ENCODE results near the gene CYP2W1.
A peak's percentile ranks its signal among the peaks of the same experiment; 100 is the strongest.

Gene CYP2W1

GRCh38 chr7:945147-945555 lies 37.8 kb upstream of the CYP2W1 start:
- H3K9me3 Mint-ChIP-seq: peaks cover 9% of the 10 kb centered on the region
- peaks cover 35% of the 10 kb centered on the region for H3K27me3 Mint-ChIP-seq (ENCODE audit: low read depth)
- H3K36me3 Mint-ChIP-seq (ENCODE audit: low read depth): no peaks in the 10 kb centered on the region

GRCh38 chr7:945556-946255 lies 37.3 kb upstream of the CYP2W1 start:
- Mint-ChIP-seq H3K27me3 (ENCODE audit: low read depth) (peaks cover 35% of the 10 kb centered on the region), H3K36me3 (ENCODE audit: low read depth) (no peaks in the 10 kb centered on the region)

More at GRCh38 chr7:945147-945555, 37.8 kb upstream of the CYP2W1 start:
- no peak overlapping the region for H3K4me3 Mint-ChIP-seq
- TF ChIP-seq CTCF (IDR thresholded peaks at IDR 0.05; ENCODE audit: unreplicated experiment in 3 of 3): no peak
- H3K4me1 Mint-ChIP-seq: no peaks in the 10 kb centered on the region
- H3K27ac Mint-ChIP-seq: peak overlapping the region; percentile 80 to 89 (median 82)

GRCh38 chr7:946256-946996 lies 36.6 kb upstream of the CYP2W1 start:
- no peaks in the 10 kb centered on the region for H3K36me3 Mint-ChIP-seq (ENCODE audit: low read depth)
- no peak overlapping the region for H3K27ac Mint-ChIP-seq
- peaks cover 31% of the 10 kb centered on the region for H3K27me3 Mint-ChIP-seq (ENCODE audit: low read depth)
- no peaks in the 10 kb centered on the region for H3K4me1 Mint-ChIP-seq
- no peak overlapping the region for H3K4me3 Mint-ChIP-seq
- peaks cover 4% of the 10 kb centered on the region for H3K9me3 Mint-ChIP-seq
- no peak for TF ChIP-seq CTCF (IDR thresholded peaks at IDR 0.05; ENCODE audit: unreplicated experiment in 3 of 3)

More at GRCh38 chr7:945556-946255, 37.3 kb upstream of the CYP2W1 start:
- no peaks in the 10 kb centered on the region for H3K4me1 Mint-ChIP-seq
- no peak for TF ChIP-seq CTCF (IDR thresholded peaks at IDR 0.05; ENCODE audit: unreplicated experiment in 3 of 3)
- H3K27ac Mint-ChIP-seq: peak overlapping the region in 1 of 3 experiments; percentile 71
- peaks cover 4% of the 10 kb centered on the region for H3K9me3 Mint-ChIP-seq
- no peak overlapping the region for H3K4me3 Mint-ChIP-seq

GRCh38 chr7:947391-948210 lies 35.4 kb upstream of the CYP2W1 start:
- peaks cover 23% of the 10 kb centered on the region for H3K27me3 Mint-ChIP-seq (ENCODE audit: low read depth)
- H3K4me1 Mint-ChIP-seq: no peaks in the 10 kb centered on the region
- TF ChIP-seq CTCF (IDR thresholded peaks at IDR 0.05; ENCODE audit: unreplicated experiment in 3 of 3): no peak
- H3K36me3 Mint-ChIP-seq (ENCODE audit: low read depth): no peaks in the 10 kb centered on the region
- H3K4me3 Mint-ChIP-seq: no peak overlapping the region
- H3K27ac Mint-ChIP-seq: no peak overlapping the region
- no peaks in the 10 kb centered on the region for H3K9me3 Mint-ChIP-seq

GRCh38 chr7:949021-949934 lies 33.7 kb upstream of the CYP2W1 start:
- no peaks in the 10 kb centered on the region for H3K36me3 Mint-ChIP-seq (ENCODE audit: low read depth)
- no peaks in the 10 kb centered on the region for H3K9me3 Mint-ChIP-seq
- peaks cover 20% of the 10 kb centered on the region for H3K27me3 Mint-ChIP-seq (ENCODE audit: low read depth)
- H3K4me1 Mint-ChIP-seq: no peaks in the 10 kb centered on the region
- H3K4me3 Mint-ChIP-seq: no peak overlapping the region
- H3K27ac Mint-ChIP-seq: no peak overlapping the region
- no peak for TF ChIP-seq CTCF (IDR thresholded peaks at IDR 0.05; ENCODE audit: unreplicated experiment in 3 of 3)

Measured in nephron (organoid).